ENCODE results near the gene RASL12. TPM values are rescaled to one million over a fixed set of nuclear protein-coding genes. Genes with fewer than 3 reads are reported as not detected.
"Not testable (repeated sequence)": the region's sequence is repeated elsewhere in the genome, so short reads cannot be mapped to it uniquely, and the experiment has no call there.

RASL12 gene
- polyA plus RNA-seq, 1 experiment: 11.4 TPM

DNA sequence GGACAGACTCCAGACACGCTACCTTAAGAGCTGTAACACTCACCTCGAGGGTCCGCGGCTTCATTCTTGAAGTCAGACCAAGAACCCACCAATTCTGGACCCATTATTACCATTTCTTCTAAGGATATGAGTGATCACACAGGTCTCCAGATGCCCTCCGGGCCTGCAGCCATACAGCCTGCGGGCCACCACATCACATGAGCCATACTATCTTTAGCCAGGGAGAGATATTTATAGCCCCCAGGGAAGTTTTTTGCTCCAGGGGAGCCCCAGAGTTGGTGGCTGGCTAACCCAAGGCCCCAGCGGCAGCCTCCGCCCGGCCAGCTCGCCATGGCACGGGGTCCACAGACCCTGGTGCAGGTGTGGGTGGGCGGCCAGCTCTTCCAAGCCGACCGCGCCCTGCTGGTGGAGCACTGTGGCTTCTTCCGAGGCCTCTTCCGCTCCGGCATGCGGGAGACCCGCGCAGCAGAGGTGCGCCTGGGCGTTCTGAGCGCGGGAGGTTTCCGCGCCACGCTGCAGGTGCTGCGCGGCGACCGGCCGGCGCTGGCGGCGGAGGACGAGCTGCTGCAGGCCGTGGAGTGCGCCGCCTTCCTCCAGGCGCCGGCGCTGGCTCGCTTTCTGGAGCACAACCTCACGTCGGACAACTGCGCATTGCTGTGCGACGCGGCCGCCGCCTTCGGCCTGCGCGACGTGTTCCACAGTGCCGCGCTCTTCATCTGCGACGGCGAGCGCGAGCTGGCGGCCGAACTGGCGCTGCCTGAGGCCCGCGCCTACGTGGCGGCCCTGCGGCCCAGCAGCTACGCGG is 8.9 kb upstream of the RASL12 start, which contains the start of gene KBTBD13:
KBTBD13 (plus strand) TSS at position 261 of the 805 bp plus-strand sequence; CDS start at position 331, 70 bp downstream.
- ChIA-PET POLR2A (no interaction called here), CTCF (interaction anchor here (1.7 to 3.0 kb wide), 2 partner anchors 21 to 43 kb away, joined by 7 to 33 read pairs; no protein-coding TSS in a partner anchor)
- no peak for DNase-seq (ENCODE audit: low read depth, low spot score)
- Histone ChIP-seq H3K27me3 (ENCODE audit: control insufficient read depth, insufficient read depth, low read length) (peaks cover 16% of the 10 kb centered on the region), H3K27ac (ENCODE audit: low read depth, low read length) (no peak within 1 kb of the TSS), H3K9me3 (ENCODE audit: control insufficient read depth, insufficient read depth, low read length) (peaks cover 12% of the 10 kb centered on the region; the same call in 1 of the 2 replicates), H3K4me3 (ENCODE audit: low read depth, low read length) (no peak within 1 kb of the TSS)
- no peak for TF ChIP-seq CTCF (IDR thresholded peaks at IDR 0.05; ENCODE audit: low read depth, low read length)

DNA sequence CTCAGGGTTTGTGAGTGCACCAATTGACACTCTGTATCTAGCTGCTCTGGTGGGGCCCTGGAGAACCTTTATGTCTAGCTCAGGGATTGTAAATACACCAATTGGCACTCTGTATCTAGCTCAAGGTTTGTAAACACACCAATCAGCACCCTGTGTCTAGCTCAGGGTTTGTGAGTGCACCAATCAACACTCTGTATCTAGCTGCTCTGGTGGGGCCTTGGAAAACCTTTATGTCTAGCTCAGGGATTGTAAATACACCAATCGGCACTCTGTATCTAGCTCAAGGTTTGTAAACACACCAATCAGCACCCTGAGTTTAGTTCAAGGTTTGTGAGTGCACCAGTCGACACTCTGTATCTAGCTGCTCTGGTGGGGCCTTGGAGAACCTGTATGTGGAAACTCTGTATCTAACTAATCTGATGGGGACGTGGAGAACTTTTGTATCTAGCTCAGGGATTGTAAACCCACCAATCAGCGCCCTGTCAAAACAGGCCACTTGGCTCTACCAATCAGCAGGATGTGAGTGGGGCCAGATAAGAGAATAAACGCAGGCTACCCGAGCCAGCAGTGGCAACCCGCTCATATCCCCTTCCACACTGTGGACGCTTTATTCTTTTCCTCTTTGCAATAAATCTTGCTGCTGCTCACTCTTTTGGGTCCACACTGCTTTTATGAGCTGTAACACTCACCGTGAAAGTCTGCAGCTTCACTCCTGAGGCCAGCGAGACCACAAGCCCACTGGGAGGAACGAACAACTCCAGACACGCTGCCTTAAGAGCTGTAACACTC is 8.0 kb upstream of the RASL12 start:
- CTCF ChIA-PET: interaction anchor here (1.7 to 2.0 kb wide), 2 partner anchors 8 to 42 kb away, joined by 6 to 7 read pairs; no protein-coding TSS in a partner anchor
- peaks cover 12% of the 10 kb centered on the region; the same call in 1 of the 2 replicates for H3K9me3 ChIP-seq (ENCODE audit: control insufficient read depth, insufficient read depth, low read length)
- H3K27me3 ChIP-seq (ENCODE audit: control insufficient read depth, insufficient read depth, low read length): peaks cover 16% of the 10 kb centered on the region
- H3K4me3 ChIP-seq (ENCODE audit: low read depth, low read length); POLR2A ChIA-PET; DNase-seq (ENCODE audit: low read depth, low spot score); H3K27ac ChIP-seq (ENCODE audit: low read depth, low read length): not testable (repeated sequence)

- H3K4me3 ChIP-seq (ENCODE audit: low read depth, low read length); H3K27ac ChIP-seq (ENCODE audit: low read depth, low read length); POLR2A ChIA-PET; DNase-seq (ENCODE audit: low read depth, low spot score): not testable (repeated sequence)
- peaks cover 16% of the 10 kb centered on the region for H3K27me3 ChIP-seq (ENCODE audit: control insufficient read depth, insufficient read depth, low read length)
- CTCF ChIA-PET: interaction anchor here (1.2 to 2.0 kb wide), 2 partner anchors 8 to 21 kb away, joined by 4 to 6 read pairs; no protein-coding TSS in a partner anchor
- H3K9me3 ChIP-seq (ENCODE audit: control insufficient read depth, insufficient read depth, low read length): peaks cover 12% of the 10 kb centered on the region; the same call in 1 of the 2 replicates
Observed at GRCh38 chr15:65074946-65075345, 7.2 kb upstream of the RASL12 start.

GRCh38 chr15:65072617-65073016 is 4.8 kb upstream of the RASL12 start:
- TF ChIP-seq CTCF (IDR thresholded peaks at IDR 0.05; ENCODE audit: low read depth, low read length): no peak
- DNase-seq (ENCODE audit: low read depth, low spot score): no peak
- CTCF ChIA-PET: interaction anchor here (1.0 to 1.2 kb wide), 3 partner anchors 10 to 29 kb away, joined by 3 to 4 read pairs (median 4); no protein-coding TSS in a partner anchor

GRCh38 chr15:65072027-65072426 is 4.2 kb upstream of the RASL12 start:
- ChIA-PET CTCF (interaction anchor here (1.0 to 1.2 kb wide), 2 partner anchors 18 to 29 kb away, joined by 4 read pairs; no protein-coding TSS in a partner anchor), POLR2A (no interaction called here)
- no peak overlapping the region for H3K27ac ChIP-seq (ENCODE audit: low read depth, low read length)
- peaks cover 3% of the 10 kb centered on the region for H3K27me3 ChIP-seq (ENCODE audit: control insufficient read depth, insufficient read depth, low read length)
- no peak for DNase-seq (ENCODE audit: low read depth, low spot score)
- no peak for TF ChIP-seq CTCF (IDR thresholded peaks at IDR 0.05; ENCODE audit: low read depth, low read length)
- H3K9me3 ChIP-seq (ENCODE audit: control insufficient read depth, insufficient read depth, low read length): peaks cover 3% of the 10 kb centered on the region; the same call in 1 of the 2 replicates
- no peak overlapping the region for H3K4me3 ChIP-seq (ENCODE audit: low read depth, low read length)

More at GRCh38 chr15:65072617-65073016, 4.8 kb upstream of the RASL12 start:
- peaks cover 7% of the 10 kb centered on the region; the same call in 1 of the 2 replicates for H3K9me3 ChIP-seq (ENCODE audit: control insufficient read depth, insufficient read depth, low read length)
- no peak overlapping the region for H3K27ac ChIP-seq (ENCODE audit: low read depth, low read length)
- H3K4me3 ChIP-seq (ENCODE audit: low read depth, low read length): no peak overlapping the region
- no peaks in the 10 kb centered on the region for H3K27me3 ChIP-seq (ENCODE audit: control insufficient read depth, insufficient read depth, low read length)
- POLR2A ChIA-PET: no interaction called here
